H1 (cell line): ENCODE data around the gene MAP3K6. TPM values are rescaled to one million over a fixed set of nuclear protein-coding genes. Genes with fewer than 3 reads are reported as not detected.

ENCODE experiments used
- ASH2L ChIP-seq: fragments of 200-600, 300-600 bp; sonication (generic); IDR thresholded peaks from one replicate; pipeline ENCODE4 v1.7.1; 2017; ENCODE audit warnings: low read length
- BACH1 ChIP-seq: IDR thresholded peaks from 2 replicates; pipeline ENCODE4 v1.6.1; 2012; ENCODE audit warnings: low read length, improper control_type of control experiment
- BRCA1 ChIP-seq: IDR thresholded peaks from 2 replicates; pipeline ENCODE4 v1.6.1; 2012; ENCODE audit warnings: low read depth, low read length, improper control_type of control experiment
- CEBPB ChIP-seq: IDR thresholded peaks from 2 replicates; pipeline ENCODE4 v1.6.1; 2012; ENCODE audit warnings: low read depth, low read length
- CHD1 ChIP-seq: IDR thresholded peaks from 2 replicates; pipeline ENCODE4 v1.6.1; 2012; ENCODE audit warnings: low read depth, low read length, improper control_type of control experiment
- EGR1 ChIP-seq: IDR thresholded peaks from 2 replicates; pipeline ENCODE4 v1.6.1; 2011; ENCODE audit warnings: low read depth, low read length, borderline replicate concordance
- EP300 ChIP-seq, 2 experiments: IDR thresholded peaks; 1 replicate in 1 of 2; 2 replicates in 1 of 2; pipeline ENCODE4 v1.6.1; 2011 to 2012; ENCODE audit warnings: low read depth in 2 of 2, low read length in 2 of 2, mild to moderate bottlenecking in 2 of 2, borderline replicate concordance in 1 of 2, inconsistent platforms in 1 of 2, moderate library complexity in 1 of 2
- FOSL1 ChIP-seq: IDR thresholded peaks from 2 replicates; pipeline ENCODE4 v1.6.1; 2011; ENCODE audit warnings: mild to moderate bottlenecking, low read depth, low read length, moderate library complexity; ENCODE audit not compliant: insufficient read depth
- HDAC2 ChIP-seq, 2 experiments: fragments of 300-600 bp in 1 of 2; sonication (generic) in 1 of 2; IDR thresholded peaks; 2 replicates each; pipeline ENCODE4 v1.6.1; 2011 to 2012; ENCODE audit warnings: low read depth in 2 of 2, low read length in 2 of 2, mild to moderate bottlenecking in 2 of 2, moderate library complexity in 2 of 2, borderline replicate concordance in 1 of 2, inconsistent platforms in 1 of 2
- KDM5A ChIP-seq: fragments of 200-600 bp; IDR thresholded peaks from 2 replicates; pipeline ENCODE4 v1.7.1; 2012; ENCODE audit warnings: mild to moderate bottlenecking, low read length, inconsistent platforms, mixed read lengths
- NRF1 ChIP-seq: IDR thresholded peaks from 2 replicates; pipeline ENCODE4 v1.6.1; 2011; ENCODE audit warnings: mild to moderate bottlenecking, low read depth, low read length, improper control_type of control experiment
- POLR2A ChIP-seq, 2 experiments: IDR thresholded peaks; 1 replicate in 1 of 2; 2 replicates in 1 of 2; pipeline ENCODE4 v1.6.1; 2011; ENCODE audit warnings: low read depth in 2 of 2, low read length in 2 of 2, mild to moderate bottlenecking in 2 of 2; ENCODE audit errors: control extremely low read depth in 1 of 2
- SIN3A ChIP-seq, 2 experiments: IDR thresholded peaks in 1 of 2; conservative IDR thresholded peaks in 1 of 2; 2 replicates each; pipeline ENCODE4 v1.6.1; 2011 to 2012; ENCODE audit warnings: low read length in 2 of 2, improper control_type of control experiment in 1 of 2, low read depth in 1 of 2, mild to moderate bottlenecking in 1 of 2
- SRF ChIP-seq: IDR thresholded peaks from 2 replicates; pipeline ENCODE4 v1.6.1; 2011; ENCODE audit warnings: mild to moderate bottlenecking, low read depth, low read length, moderate library complexity
- SUZ12 ChIP-seq: fragments of 200-600 bp; sonication (generic); IDR thresholded peaks from 2 replicates; pipeline ENCODE4 v1.6.1; 2012; ENCODE audit warnings: mild to moderate bottlenecking, inconsistent platforms, low read length, moderate library complexity, mixed read lengths
- TBP ChIP-seq: IDR thresholded peaks from 2 replicates; pipeline ENCODE4 v1.6.1; 2011; ENCODE audit warnings: low read depth, low read length, improper control_type of control experiment
- YY1 ChIP-seq: IDR thresholded peaks from 2 replicates; pipeline ENCODE4 v1.6.1; 2011; ENCODE audit warnings: low read depth, mild to moderate bottlenecking, low read length
- ZNF274 ChIP-seq: IDR thresholded peaks from 2 replicates; pipeline ENCODE4 v1.7.0; 2012; ENCODE audit warnings: low read length, borderline replicate concordance; ENCODE audit errors: extremely low read depth
- polyA plus RNA-seq, 7 experiments: library from polyadenylated mRNA; depleted of rRNA in 3 of 7; stranded (reverse) in 5 of 7; unstranded in 2 of 7; fragments of >200 nt in 5 of 7; fragments of 200-250 nt in 2 of 7; gene quantifications; 1 replicate in 5 of 7; 2 replicates in 1 of 7; 4 replicates in 1 of 7; pipeline versions ENCODE4 v1.2.1 to v1.2.3, GENCODE V29; 2011 to 2013; ENCODE audit warnings: missing spikeins in 2 of 7, mixed read lengths in 2 of 7
- total RNA-seq: library from RNA; stranded (reverse); fragmentation: NEBNext Ultra II Directional; extraction: Animal tissue kit (Norgen Biotek cat#: 25700); gene quantifications from 2 replicates; pipeline ENCODE4 v1.2.1, GENCODE V29; 2021
- TF ChIP-seq, protein P1 (sequence below): IDR thresholded peaks from 2 replicates; pipeline ENCODE4 v1.6.1; 2012; ENCODE audit warnings: inconsistent platforms
- TF ChIP-seq, protein P2 (sequence below): IDR thresholded peaks from 2 replicates; pipeline ENCODE4 v1.6.1; 2012; ENCODE audit warnings: low read length, inconsistent platforms
- TF ChIP-seq, protein P3 (sequence below): IDR thresholded peaks from 2 replicates; pipeline ENCODE4 v1.6.1; 2011; ENCODE audit warnings: low read length, improper control_type of control experiment

MAP3K6 gene
- total and polyA plus RNA-seq, 2 of the 8 experiments (the other 6 are each of a cell fraction or from before 2014, with no cell fraction given) = 7.4 to 7.6 TPM

DNA sequence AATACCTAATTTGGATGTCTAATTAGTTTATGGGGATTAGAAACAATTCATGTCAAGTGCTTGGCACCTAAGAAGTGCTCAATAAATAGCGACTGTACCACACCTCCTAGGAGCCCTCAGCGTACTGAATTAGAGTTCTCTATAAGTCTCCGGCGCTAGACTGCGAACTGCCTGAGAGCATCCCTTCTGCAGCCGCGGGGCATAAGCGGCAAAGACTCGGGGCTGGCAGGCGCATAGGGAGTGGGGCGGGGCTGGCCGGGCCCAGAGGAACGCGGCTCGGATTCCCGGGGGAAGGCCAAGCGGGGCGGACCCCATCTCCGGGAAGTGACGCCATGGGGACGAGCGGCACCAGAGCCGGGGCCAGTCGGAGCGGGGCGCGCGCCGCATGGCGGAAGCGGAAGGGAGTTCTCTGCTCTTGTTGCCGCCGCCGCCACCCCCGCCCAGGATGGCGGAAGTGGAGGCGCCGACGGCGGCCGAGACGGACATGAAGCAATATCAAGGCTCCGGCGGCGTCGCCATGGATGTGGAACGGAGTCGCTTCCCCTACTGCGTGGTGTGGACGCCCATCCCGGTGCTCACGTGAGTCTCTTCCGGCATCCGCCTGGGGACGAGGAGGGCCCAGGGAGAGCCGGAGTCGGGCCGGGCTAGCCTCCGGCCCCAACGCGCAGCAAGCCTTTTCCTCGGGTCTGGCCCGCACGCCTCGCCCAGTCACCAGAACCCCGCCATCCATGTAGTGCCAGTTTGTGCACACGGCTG lies 44.8 kb downstream of the MAP3K6 start, which contains the start of gene TMEM222 (continued):
- TF ChIP-seq KDM5A = peak; percentile 75
- TF ChIP-seq HDAC2 (IDR thresholded peaks at IDR 0.05; ENCODE audit: borderline replicate concordance in 1 of 2, low read depth in 2 of 2, low read length in 2 of 2) = peak; percentile 70 to 81; a peak in 1 of 4 replicates
- TF ChIP-seq, protein P1, sequence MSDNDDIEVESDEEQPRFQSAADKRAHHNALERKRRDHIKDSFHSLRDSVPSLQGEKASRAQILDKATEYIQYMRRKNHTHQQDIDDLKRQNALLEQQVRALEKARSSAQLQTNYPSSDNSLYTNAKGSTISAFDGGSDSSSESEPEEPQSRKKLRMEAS = peak; percentile 90
- no peak for TF ChIP-seq BACH1
- TF ChIP-seq SIN3A (conservative IDR thresholded peaks at IDR 0.05 in 1 of 2, IDR thresholded peaks at IDR 0.05 in 1 of 2; ENCODE audit: low read depth in 1 of 2, low read length in 2 of 2) = peak; percentile 90 to 94; a peak in 2 of 4 replicates
- TF ChIP-seq CEBPB = peak; percentile 92
- TF ChIP-seq, protein P2, sequence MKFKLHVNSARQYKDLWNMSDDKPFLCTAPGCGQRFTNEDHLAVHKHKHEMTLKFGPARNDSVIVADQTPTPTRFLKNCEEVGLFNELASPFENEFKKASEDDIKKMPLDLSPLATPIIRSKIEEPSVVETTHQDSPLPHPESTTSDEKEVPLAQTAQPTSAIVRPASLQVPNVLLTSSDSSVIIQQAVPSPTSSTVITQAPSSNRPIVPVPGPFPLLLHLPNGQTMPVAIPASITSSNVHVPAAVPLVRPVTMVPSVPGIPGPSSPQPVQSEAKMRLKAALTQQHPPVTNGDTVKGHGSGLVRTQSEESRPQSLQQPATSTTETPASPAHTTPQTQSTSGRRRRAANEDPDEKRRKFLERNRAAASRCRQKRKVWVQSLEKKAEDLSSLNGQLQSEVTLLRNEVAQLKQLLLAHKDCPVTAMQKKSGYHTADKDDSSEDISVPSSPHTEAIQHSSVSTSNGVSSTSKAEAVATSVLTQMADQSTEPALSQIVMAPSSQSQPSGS = 0 out of 2 replicates have a peak, but pooled peaks have one; percentile 71
- no peak for TF ChIP-seq ZNF274
- TF ChIP-seq, protein P3, sequence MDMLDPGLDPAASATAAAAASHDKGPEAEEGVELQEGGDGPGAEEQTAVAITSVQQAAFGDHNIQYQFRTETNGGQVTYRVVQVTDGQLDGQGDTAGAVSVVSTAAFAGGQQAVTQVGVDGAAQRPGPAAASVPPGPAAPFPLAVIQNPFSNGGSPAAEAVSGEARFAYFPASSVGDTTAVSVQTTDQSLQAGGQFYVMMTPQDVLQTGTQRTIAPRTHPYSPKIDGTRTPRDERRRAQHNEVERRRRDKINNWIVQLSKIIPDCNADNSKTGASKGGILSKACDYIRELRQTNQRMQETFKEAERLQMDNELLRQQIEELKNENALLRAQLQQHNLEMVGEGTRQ = peak; percentile 52; the same call in 1 of the 2 replicates
- no peak for TF ChIP-seq NRF1
- no peak for TF ChIP-seq SUZ12
- TF ChIP-seq ASH2L = peak; percentile 86
- no peak for TF ChIP-seq CHD1
- peak; percentile 41; the same call in 1 of the 2 replicates for TF ChIP-seq SRF
- TF ChIP-seq BRCA1 = no peak
- peak; percentile 69 to 87 for TF ChIP-seq POLR2A (IDR thresholded peaks at IDR 0.05; ENCODE audit: control extremely low read depth in 1 of 2, low read depth in 2 of 2, low read length in 2 of 2)
- TF ChIP-seq YY1 = peak; percentile 86
- TF ChIP-seq EP300 (IDR thresholded peaks at IDR 0.05; ENCODE audit: borderline replicate concordance in 1 of 2, low read depth in 2 of 2, low read length in 2 of 2) = peak; percentile 16 to 83; a peak in 2 of 3 replicates
- TF ChIP-seq FOSL1 = peak; percentile 58; the same call in 1 of the 2 replicates
- peak; percentile 94 for TF ChIP-seq EGR1
- peak; percentile 77 for TF ChIP-seq TBP
